ENCODE measurements around the gene THADA. TPM values are rescaled to one million over a fixed set of nuclear protein-coding genes. Genes with fewer than 3 reads are reported as not detected.

The THADA gene
- polyA plus RNA-seq, 3 donors = 31.0 to 43.5 (median 34.5) TPM

DNA sequence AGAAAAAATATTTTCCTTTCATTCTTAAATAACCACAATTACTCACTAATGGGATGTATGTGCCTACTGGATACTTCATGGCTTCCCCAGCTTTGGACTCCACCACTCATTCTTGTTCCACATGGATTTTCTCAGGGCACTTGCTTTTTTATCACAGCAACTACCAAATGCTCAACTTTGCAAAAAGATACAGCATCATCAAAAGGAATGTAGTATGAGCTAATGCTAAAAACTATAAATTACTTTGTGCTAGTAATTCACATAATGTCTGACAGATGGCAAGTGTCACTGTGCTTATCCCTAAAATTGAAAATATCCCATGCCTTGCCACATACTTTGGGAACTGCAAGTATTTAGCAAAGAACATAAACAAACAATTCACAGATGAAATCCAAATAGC lies 239.1 kb downstream of the THADA start:
- no peak for DNase-seq (ENCODE audit: extremely low read depth in 1 of 11, low read depth in 9 of 11, low spot score in 4 of 11)

DNA sequence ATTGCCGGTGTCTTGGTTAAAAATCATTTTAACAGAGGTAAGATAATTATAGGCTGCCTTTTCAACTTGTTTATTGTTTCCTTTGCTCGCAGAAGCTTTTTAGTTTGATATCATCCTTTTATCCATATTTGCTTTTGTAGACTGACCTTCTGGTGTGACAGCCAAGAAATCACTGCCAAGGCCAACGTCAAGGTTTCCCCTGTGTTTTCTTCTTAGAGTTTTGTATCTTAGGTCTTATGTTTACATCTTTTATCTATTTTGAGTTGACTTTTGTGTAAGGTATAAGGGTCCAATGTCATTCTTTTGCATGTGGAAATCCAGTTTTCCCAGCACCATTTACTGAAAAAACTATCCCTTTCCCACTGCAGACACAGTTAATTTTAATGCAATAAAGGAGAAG lies 240.4 kb downstream of the THADA start:
- no peak for DNase-seq (ENCODE audit: extremely low read depth in 1 of 11, low read depth in 9 of 11, low spot score in 4 of 11)

DNA sequence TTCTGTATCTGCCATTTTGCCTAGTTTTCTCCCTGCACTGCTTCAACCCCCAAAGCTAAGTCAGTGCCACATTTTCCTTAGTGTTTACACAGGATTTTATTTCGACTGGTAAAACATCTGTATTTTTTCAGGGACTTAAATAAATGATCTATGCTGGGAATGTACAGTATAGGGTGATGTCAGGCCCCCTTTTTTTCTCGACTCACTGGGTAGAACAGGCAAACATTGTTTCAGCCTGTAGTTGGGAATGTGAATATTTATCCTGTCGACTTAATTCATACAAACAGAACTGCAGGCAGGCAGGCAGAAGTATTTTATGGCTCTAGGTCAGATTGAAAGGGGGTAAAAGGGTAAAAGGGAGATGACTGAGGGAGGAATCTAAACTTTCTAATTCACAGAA lies 245.9 kb downstream of the THADA start:
- no peak for DNase-seq (ENCODE audit: extremely low read depth in 1 of 11, low read depth in 9 of 11, low spot score in 4 of 11)

- peak in 3 of 11 donors; percentile 55 to 80 (median 60) for DNase-seq (ENCODE audit: extremely low read depth in 1 of 11, low read depth in 9 of 11, low spot score in 4 of 11)
These were observed 246.8 kb downstream of the THADA start for GRCh38 chr2:43348908-43349661.

GRCh38 chr2:43347746-43348145 lies 248.1 kb downstream of the THADA start:
- DNase-seq (ENCODE audit: extremely low read depth in 1 of 11, low read depth in 9 of 11, low spot score in 4 of 11) = no peak

DNA sequence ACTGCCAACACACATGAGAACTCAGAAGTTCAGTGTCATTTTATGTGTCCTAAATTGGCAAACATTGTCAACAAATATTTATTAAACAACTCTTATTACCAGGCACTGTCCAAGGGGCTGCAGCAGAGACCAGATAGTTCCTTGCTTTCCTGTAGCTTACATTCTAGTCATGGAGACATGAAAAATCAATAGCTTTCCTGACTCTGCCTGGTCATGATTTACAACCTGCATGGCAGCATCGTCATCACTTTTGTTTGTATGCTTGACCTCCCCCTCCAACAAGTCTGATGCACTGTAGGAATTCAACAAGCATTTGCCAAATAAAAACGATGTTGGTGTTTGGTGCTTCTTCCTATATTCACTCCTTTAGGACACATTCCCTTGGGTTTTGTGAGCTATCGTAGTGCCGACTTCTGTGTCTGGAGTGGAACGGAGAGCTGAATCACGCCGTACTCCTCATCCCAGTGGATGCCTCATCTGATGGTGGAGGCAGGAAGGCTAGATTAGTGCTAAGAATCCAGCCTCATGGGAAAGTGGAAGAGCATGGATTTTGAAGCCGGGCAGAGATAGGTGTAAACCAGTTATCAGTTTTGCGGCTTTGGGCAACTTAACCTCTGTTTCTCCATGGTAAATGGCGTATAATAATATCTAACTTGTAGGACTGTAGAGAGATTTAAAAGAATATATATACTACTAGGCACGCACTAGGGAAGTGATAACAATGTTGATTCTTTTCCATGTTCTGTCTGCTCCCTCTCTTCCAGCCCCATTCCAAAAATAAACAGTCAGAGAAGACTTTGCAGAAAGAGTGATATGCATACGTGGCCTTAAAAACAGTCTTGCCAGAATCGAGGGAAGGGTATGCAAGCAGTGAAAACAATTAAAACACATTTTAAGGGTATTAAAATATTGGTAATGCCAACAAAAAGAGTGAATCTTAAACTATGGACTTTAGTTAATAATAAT lies 249.0 kb downstream of the THADA start:
- DNase-seq (ENCODE audit: extremely low read depth in 1 of 11, low read depth in 9 of 11, low spot score in 4 of 11) = no peak

DNA sequence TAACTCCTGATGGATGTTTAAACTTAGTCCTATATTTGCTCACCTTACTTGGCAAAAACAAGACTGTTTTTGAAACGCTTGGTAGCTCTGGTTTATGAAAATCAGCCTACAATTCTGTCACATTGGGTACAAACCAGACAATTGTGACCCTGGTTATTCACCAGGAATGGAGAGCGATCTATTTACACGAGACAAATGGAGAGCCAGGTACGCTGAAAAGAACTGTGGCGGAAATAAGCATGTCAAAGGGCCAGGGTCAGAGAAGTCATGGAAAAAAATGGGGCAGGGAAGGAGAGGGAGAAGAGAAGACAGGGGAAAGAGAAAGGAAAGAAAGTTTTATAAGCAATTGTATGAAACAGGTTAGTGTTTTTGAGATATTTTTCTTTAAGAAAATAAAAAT lies 250.0 kb downstream of the THADA start:
- DNase-seq (ENCODE audit: extremely low read depth in 1 of 11, low read depth in 9 of 11, low spot score in 4 of 11) = no peak

- DNase-seq (ENCODE audit: extremely low read depth in 1 of 11, low read depth in 9 of 11, low spot score in 4 of 11) = no peak
These were observed 250.4 kb downstream of the THADA start for GRCh38 chr2:43345391-43345813.

- DNase-seq (ENCODE audit: extremely low read depth in 1 of 11, low read depth in 9 of 11, low spot score in 4 of 11) = no peak
These were observed 250.9 kb downstream of the THADA start for GRCh38 chr2:43344868-43345373.

GRCh38 chr2:43343573-43344304 lies 252.1 kb downstream of the THADA start:
- DNase-seq (ENCODE audit: extremely low read depth in 1 of 11, low read depth in 9 of 11, low spot score in 4 of 11) = no peak

DNA sequence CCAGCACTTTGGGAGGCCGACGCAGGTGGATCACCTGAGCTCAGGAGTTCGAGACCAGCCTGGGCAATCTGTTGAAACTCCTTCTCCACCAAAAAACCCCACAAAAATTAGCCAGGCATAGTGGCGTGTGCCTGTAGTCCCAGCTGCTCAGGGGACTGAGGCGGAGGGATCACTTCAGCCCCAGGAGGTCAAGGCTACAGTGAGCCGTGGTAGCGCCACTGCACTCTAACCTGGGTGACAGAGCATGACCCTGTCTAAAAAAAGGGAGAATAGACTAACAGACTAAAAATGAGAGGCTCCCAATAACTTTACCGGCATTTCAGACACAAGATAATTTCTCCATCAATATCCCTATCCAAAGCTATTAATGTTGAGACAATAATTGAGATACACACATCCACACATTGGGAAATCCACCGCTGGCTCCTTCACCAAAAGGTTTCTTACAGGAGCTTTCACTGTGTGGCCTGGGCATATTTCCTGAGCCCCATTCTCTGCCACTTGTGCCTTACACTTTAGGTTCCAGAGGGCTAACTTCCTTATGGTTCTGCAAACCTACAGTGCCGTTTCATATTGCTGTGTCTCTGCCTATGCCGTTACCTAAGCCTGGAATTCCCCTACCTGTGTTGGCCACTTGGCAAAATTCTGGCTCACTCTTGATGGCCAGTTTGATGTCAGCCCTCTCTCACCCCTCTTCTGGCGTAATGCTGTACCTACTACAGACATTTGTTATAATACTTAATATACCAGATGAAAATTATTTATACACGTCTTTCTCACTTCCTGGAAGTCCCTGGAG lies 253.7 kb downstream of the THADA start:
- no peak for DNase-seq (ENCODE audit: extremely low read depth in 1 of 11, low read depth in 9 of 11, low spot score in 4 of 11)

GRCh38 chr2:43340945-43341356 lies 254.9 kb downstream of the THADA start:
- DNase-seq (ENCODE audit: extremely low read depth in 1 of 11, low read depth in 9 of 11, low spot score in 4 of 11) = no peak

- no peak for DNase-seq (ENCODE audit: extremely low read depth in 1 of 11, low read depth in 9 of 11, low spot score in 4 of 11)
These were observed 255.8 kb downstream of the THADA start for GRCh38 chr2:43340066-43340465.

DNA sequence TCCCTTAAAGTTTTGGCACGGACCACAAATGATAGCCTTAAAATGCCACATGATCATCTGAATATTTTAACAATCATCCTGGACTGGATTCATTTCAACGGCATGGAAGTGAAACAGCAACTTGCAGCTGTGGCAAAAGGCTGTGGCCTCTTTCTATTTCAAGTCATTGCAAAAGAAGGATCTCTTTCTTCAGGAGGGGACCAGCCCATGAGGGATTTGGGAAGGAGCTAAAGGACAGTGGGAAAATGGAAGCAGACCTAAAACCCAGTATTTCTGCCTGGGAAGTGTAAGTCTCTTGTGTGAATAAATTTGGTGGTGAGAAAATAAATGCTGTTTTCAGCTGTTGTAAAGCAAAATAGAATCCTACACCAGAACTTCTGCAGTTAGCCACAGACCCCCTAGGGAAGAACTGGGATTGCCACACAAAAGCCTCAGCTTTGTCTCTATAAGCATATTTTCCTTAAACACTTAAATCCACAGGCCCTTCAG lies 262.1 kb downstream of the THADA start:
- no peak for DNase-seq (ENCODE audit: extremely low read depth in 1 of 11, low read depth in 9 of 11, low spot score in 4 of 11)

GRCh38 chr2:43333101-43333655 lies 262.7 kb downstream of the THADA start:
- no peak for DNase-seq (ENCODE audit: extremely low read depth in 1 of 11, low read depth in 9 of 11, low spot score in 4 of 11)

- DNase-seq (ENCODE audit: extremely low read depth in 1 of 11, low read depth in 9 of 11, low spot score in 4 of 11) = no peak
These were observed 263.2 kb downstream of the THADA start for GRCh38 chr2:43332653-43333052.

GRCh38 chr2:43331422-43331821 lies 264.4 kb downstream of the THADA start:
- peak in 1 of 11 donors; percentile 40 for DNase-seq (ENCODE audit: extremely low read depth in 1 of 11, low read depth in 9 of 11, low spot score in 4 of 11)

GRCh38 chr2:43329637-43330036 lies 266.2 kb downstream of the THADA start:
- DNase-seq (ENCODE audit: extremely low read depth in 1 of 11, low read depth in 9 of 11, low spot score in 4 of 11) = no peak

All from renal cortex interstitium (tissue), 11 donors.